ENCODE results near the gene PTBP3. TPM values are rescaled to one million over a fixed set of nuclear protein-coding genes. Genes with fewer than 3 reads are reported as not detected.

PTBP3 gene
- total RNA-seq, 4 donors from 2014 or later = 19.9 to 31.1 (median 25.5) TPM

- Histone ChIP-seq H3K9me3 (no peaks in the 10 kb centered on the region), H3K36me3 (peaks cover 0 to 13% (median 0%) of the 10 kb centered on the region in 4 donors), H3K27me3 (no peaks in the 10 kb centered on the region), H3K4me1 (peaks cover 6 to 16% (median 10%) of the 10 kb centered on the region in 4 donors), H3K4me3 (no peak overlapping the region), H3K27ac (replicated peaks in 1 of 4) (no peak overlapping the region)
- intact Hi-C loops (cut with DNase I) = no loop called here
- WGBS = 100% methylated on average over 2 of the region's 2 CpGs
- TF ChIP-seq CTCF (IDR thresholded peaks at IDR 0.05) (no peak), EP300 (IDR thresholded peaks at IDR 0.05) (no peak), POLR2A (IDR thresholded peaks at IDR 0.05; ENCODE audit: low read depth) (no peak), POLR2AphosphoS5 (IDR thresholded peaks at IDR 0.05) (no peak)
- DNase-seq (ENCODE audit: extremely low spot score) = no peak
These were observed 38.2 kb downstream of the PTBP3 start for GRCh38 chr9:112295174-112295573.

- intact Hi-C loops (cut with DNase I) = no loop called here
- DNase-seq (ENCODE audit: extremely low spot score) = no peak
- TF ChIP-seq CTCF (IDR thresholded peaks at IDR 0.05) = no peak
- no peak for TF ChIP-seq EP300 (IDR thresholded peaks at IDR 0.05)
- TF ChIP-seq POLR2A (IDR thresholded peaks at IDR 0.05; ENCODE audit: low read depth) = no peak
- no peak for TF ChIP-seq POLR2AphosphoS5 (IDR thresholded peaks at IDR 0.05)
These were observed 45.4 kb downstream of the PTBP3 start for GRCh38 chr9:112288029-112288428.

GRCh38 chr9:112286926-112287325 is 46.5 kb downstream of the PTBP3 start:
- Histone ChIP-seq H3K27ac (replicated peaks in 1 of 4) (no peak overlapping the region), H3K36me3 (peaks cover 0 to 10% (median 3%) of the 10 kb centered on the region in 4 donors), H3K9me3 (no peaks in the 10 kb centered on the region), H3K4me3 (no peak overlapping the region), H3K4me1 (peaks cover 3 to 9% (median 5%) of the 10 kb centered on the region in 4 donors), H3K27me3 (no peaks in the 10 kb centered on the region)
- WGBS = 98% methylated on average over 2 of the region's 2 CpGs
- intact Hi-C loops (cut with DNase I) = no loop called here
- TF ChIP-seq EP300 (IDR thresholded peaks at IDR 0.05) (no peak), CTCF (IDR thresholded peaks at IDR 0.05) (no peak), POLR2A (IDR thresholded peaks at IDR 0.05; ENCODE audit: low read depth) (no peak), POLR2AphosphoS5 (IDR thresholded peaks at IDR 0.05) (no peak)
- no peak for DNase-seq (ENCODE audit: extremely low spot score)

More at GRCh38 chr9:112288029-112288428, 45.4 kb downstream of the PTBP3 start:
- Histone ChIP-seq H3K9me3 (no peaks in the 10 kb centered on the region), H3K27me3 (no peaks in the 10 kb centered on the region), H3K4me1 (peaks cover 3 to 9% (median 5%) of the 10 kb centered on the region in 4 donors), H3K27ac (replicated peaks in 1 of 4) (no peak overlapping the region), H3K36me3 (peaks cover 0 to 10% (median 3%) of the 10 kb centered on the region in 4 donors), H3K4me3 (no peak overlapping the region)

- Histone ChIP-seq H3K27me3 (no peaks in the 10 kb centered on the region), H3K36me3 (peaks cover 0 to 10% (median 3%) of the 10 kb centered on the region in 4 donors), H3K9me3 (no peaks in the 10 kb centered on the region), H3K27ac (replicated peaks in 1 of 4) (no peak overlapping the region), H3K4me3 (no peak overlapping the region), H3K4me1 (peaks cover 3 to 9% (median 5%) of the 10 kb centered on the region in 4 donors)
- WGBS = 82% methylated on average over 2 of the region's 2 CpGs
- no peak for DNase-seq (ENCODE audit: extremely low spot score)
- intact Hi-C loops (cut with DNase I) = no loop called here
- TF ChIP-seq POLR2A (IDR thresholded peaks at IDR 0.05; ENCODE audit: low read depth) = no peak
- TF ChIP-seq EP300 (IDR thresholded peaks at IDR 0.05) = no peak
- TF ChIP-seq POLR2AphosphoS5 (IDR thresholded peaks at IDR 0.05) = no peak
- TF ChIP-seq CTCF (IDR thresholded peaks at IDR 0.05) = no peak
These were observed 48.4 kb downstream of the PTBP3 start for GRCh38 chr9:112285056-112285455.

All from esophagus muscularis mucosa (tissue), 4 donors.